Right atrium auricular region (tissue), 2 donors: ENCODE measurements around the gene SLC13A4. TPM values are rescaled to one million over a fixed set of nuclear protein-coding genes. Genes with fewer than 3 reads are reported as not detected.

Source experiments
- DNase-seq: peaks from one replicate; pipeline ENCODE4 v3.0.0-alpha.2; 2019; ENCODE audit warnings: low spot score
- H3K27ac ChIP-seq, 2 donors: fragments of 200-600 bp; sonication (generic); 1 replicate in 1 of 2; 2 replicates in 1 of 2; pipeline ENCODE4 v1.5.1; 2016 to 2019
- H3K27me3 ChIP-seq, 2 donors: fragments of 200-600 bp; sonication (generic); one replicate each; pipeline versions ENCODE4 v1.5.1 to v1.6.0; 2017 to 2019
- H3K36me3 ChIP-seq: fragments of 200-600 bp; sonication (generic); one replicate; pipeline ENCODE4 v1.5.1; 2016
- H3K4me1 ChIP-seq, 2 donors: fragments of 200-600 bp; sonication (generic); one replicate each; pipeline versions ENCODE4 v1.5.1 to v1.6.0; 2017 to 2019
- H3K4me3 ChIP-seq, 2 donors: fragments of 200-600 bp; sonication (generic); 1 replicate in 1 of 2; 2 replicates in 1 of 2; pipeline ENCODE4 v1.5.1; 2017 to 2019; ENCODE audit warnings: mild to moderate bottlenecking in 1 of 2, moderate library complexity in 1 of 2
- H3K9me3 ChIP-seq, 2 donors: fragments of 200-600 bp; sonication (generic); one replicate each; pipeline ENCODE4 v1.5.1; 2019
- CTCF ChIP-seq, 2 donors: fragments of 200-600 bp; sonication (generic); IDR thresholded peaks; one replicate each; pipeline ENCODE4 v1.5.1; 2019; ENCODE audit warnings: antibody characterized with exemption in 2 of 2
- total RNA-seq, 2 donors: library from RNA; depleted of rRNA; stranded (reverse); fragments of >200 nt; gene quantifications; one replicate each; pipeline ENCODE4 v1.1.0, GENCODE V29; 2016

SLC13A4 gene
- total RNA-seq, 2 donors from 2014 or later: 0.12 TPM; not detected in 1

GRCh38 chr7:135733603-135734342, 5.8 kb upstream of the SLC13A4 start:
- peaks cover 0 to 3% of the 10 kb centered on the region in 2 donors for H3K4me1 ChIP-seq
- no peaks in the 10 kb centered on the region for H3K9me3 ChIP-seq
- no peaks in the 10 kb centered on the region for H3K36me3 ChIP-seq
- H3K27me3 ChIP-seq: no peaks in the 10 kb centered on the region
- H3K4me3 ChIP-seq: no peak overlapping the region
- no peak overlapping the region for H3K27ac ChIP-seq
- TF ChIP-seq CTCF (IDR thresholded peaks at IDR 0.05): no peak
- no peak for DNase-seq

- no peak for DNase-seq
- TF ChIP-seq CTCF (IDR thresholded peaks at IDR 0.05): no peak
Observed at GRCh38 chr7:135731131-135731530, 3.1 kb upstream of the SLC13A4 start.

GRCh38 chr7:135729230-135729629, 1.2 kb upstream of the SLC13A4 start:
- H3K4me3 ChIP-seq: no peak overlapping the region
- TF ChIP-seq CTCF (IDR thresholded peaks at IDR 0.05): no peak

More at GRCh38 chr7:135731131-135731530, 3.1 kb upstream of the SLC13A4 start:
- H3K4me1 ChIP-seq: no peaks in the 10 kb centered on the region
- H3K4me3 ChIP-seq: no peak overlapping the region
- no peaks in the 10 kb centered on the region for H3K36me3 ChIP-seq
- no peaks in the 10 kb centered on the region for H3K27me3 ChIP-seq
- H3K27ac ChIP-seq: no peak overlapping the region
- H3K9me3 ChIP-seq: no peaks in the 10 kb centered on the region

GRCh38 chr7:135726911-135727673, 894 bp downstream of the SLC13A4 start:
- no peak overlapping the region for H3K4me3 ChIP-seq
- no peaks in the 10 kb centered on the region for H3K9me3 ChIP-seq
- no peaks in the 10 kb centered on the region for H3K36me3 ChIP-seq
- H3K27me3 ChIP-seq: no peaks in the 10 kb centered on the region
- TF ChIP-seq CTCF (IDR thresholded peaks at IDR 0.05): no peak
- DNase-seq: no peak
- no peak overlapping the region for H3K27ac ChIP-seq
- H3K4me1 ChIP-seq: no peaks in the 10 kb centered on the region

More at GRCh38 chr7:135729230-135729629, 1.2 kb upstream of the SLC13A4 start:
- no peak for DNase-seq
- Histone ChIP-seq H3K36me3 (no peaks in the 10 kb centered on the region), H3K27me3 (no peaks in the 10 kb centered on the region), H3K27ac (no peak overlapping the region), H3K4me1 (no peaks in the 10 kb centered on the region), H3K9me3 (no peaks in the 10 kb centered on the region)

- Histone ChIP-seq H3K27me3 (no peaks in the 10 kb centered on the region), H3K4me1 (no peaks in the 10 kb centered on the region), H3K27ac (no peak overlapping the region), H3K9me3 (no peaks in the 10 kb centered on the region), H3K36me3 (no peaks in the 10 kb centered on the region), H3K4me3 (no peak overlapping the region)
- TF ChIP-seq CTCF (IDR thresholded peaks at IDR 0.05): no peak
- DNase-seq: no peak
Observed at GRCh38 chr7:135726276-135726788, 1.7 kb downstream of the SLC13A4 start.
